Cardiac muscle cell (in vitro differentiated cells and primary cell): ENCODE results near the gene NUDT21. TPM values are rescaled to one million over a fixed set of nuclear protein-coding genes. Genes with fewer than 3 reads are reported as not detected.

Source experiments
- DNase-seq, 2 donors: peaks; one replicate each; pipeline versions ENCODE4 v3.0.0 to v3.0.0-alpha.2; 2010 to 2017; ENCODE audit warnings: low read depth in 1 of 2, low spot score in 1 of 2
- H3K27ac ChIP-seq: fragments of 200-600 bp; sonication (generic); 2 replicates; pipeline ENCODE4 v1.5.1; 2016
- H3K27me3 ChIP-seq: fragments of 200-600 bp; sonication (generic); 2 replicates; pipeline ENCODE4 v1.6.0; 2016; ENCODE audit warnings: control low read depth
- H3K36me3 ChIP-seq: fragments of 200-600 bp; sonication (generic); 2 replicates; pipeline ENCODE4 v1.5.1; 2016; ENCODE audit warnings: control low read depth
- H3K4me1 ChIP-seq: fragments of 200-600 bp; sonication (generic); 2 replicates; pipeline ENCODE4 v1.8.1; 2017; ENCODE audit warnings: low read depth, mild to moderate bottlenecking, mixed run types
- H3K4me3 ChIP-seq: fragments of 200-600 bp; sonication (generic); 2 replicates; pipeline ENCODE4 v1.5.1; 2016; ENCODE audit warnings: mild to moderate bottlenecking
- H3K9me3 ChIP-seq: fragments of 200-600 bp; sonication (generic); 2 replicates; pipeline ENCODE4 v1.5.1; 2017; ENCODE audit warnings: low read depth, mild to moderate bottlenecking, control low read depth
- CTCF ChIP-seq: IDR thresholded peaks from 2 replicates; pipeline ENCODE4 v1.5.1; 2012; ENCODE audit warnings: low read depth, mild to moderate bottlenecking, low read length
- polyA plus RNA-seq: library from polyadenylated mRNA; unstranded; fragments of >200 nt; fragmentation: Nextera tagmentation; extraction: Ambion mirVana; gene quantifications from 2 replicates; pipeline ENCODE4 v1.2.1, GENCODE V29; 2016
- total RNA-seq: library from RNA; depleted of rRNA; stranded (reverse); fragments of >200 nt; gene quantifications from 2 replicates; pipeline ENCODE4 v1.2.3, GENCODE V29; 2016

The NUDT21 gene
- total and polyA plus RNA-seq, 2 experiments from 2014 or later: 47.4 to 79.9 TPM

- TF ChIP-seq CTCF: no peak
- Histone ChIP-seq H3K4me3 (peak overlapping the region; percentile 94), H3K9me3 (no peaks in the 10 kb centered on the region), H3K27me3 (no peaks in the 10 kb centered on the region), H3K27ac (peak overlapping the region; percentile 91), H3K36me3 (no peaks in the 10 kb centered on the region), H3K4me1 (peaks cover 10% of the 10 kb centered on the region)
- peak; percentile 15 to 36 for DNase-seq
Observed at GRCh38 chr16:56424791-56425438, 26.2 kb downstream of the NUDT21 start.

DNA sequence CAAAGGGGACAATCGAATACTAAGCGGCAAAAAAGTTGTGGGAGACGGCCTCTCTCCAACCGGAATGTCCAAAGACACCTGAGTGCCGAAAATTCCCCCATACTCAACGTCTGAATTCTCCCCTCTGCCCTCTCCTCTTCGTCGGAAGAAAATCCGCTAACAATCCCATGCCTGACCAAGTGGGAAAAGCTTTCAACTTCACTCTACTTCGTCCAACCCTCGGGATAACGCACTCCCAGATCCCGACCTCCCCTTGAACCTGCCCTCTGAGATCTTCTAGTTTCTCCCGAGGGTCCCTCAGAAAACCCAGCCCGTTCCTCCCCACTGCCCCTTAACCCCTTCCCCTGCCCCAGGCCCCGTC, 26.7 kb downstream of the NUDT21 start:
- Histone ChIP-seq H3K36me3 (no peaks in the 10 kb centered on the region), H3K4me1 (peaks cover 10% of the 10 kb centered on the region), H3K27me3 (no peaks in the 10 kb centered on the region), H3K27ac (peak overlapping the region; percentile 91), H3K9me3 (no peaks in the 10 kb centered on the region), H3K4me3 (peak overlapping the region; percentile 94)
- TF ChIP-seq CTCF: no peak
- DNase-seq: peak in 1 of 2 donors; percentile 27

- H3K4me1 ChIP-seq: peaks cover 10% of the 10 kb centered on the region
- no peaks in the 10 kb centered on the region for H3K9me3 ChIP-seq
- peak overlapping the region; percentile 94 for H3K4me3 ChIP-seq
- no peaks in the 10 kb centered on the region for H3K36me3 ChIP-seq
- no peaks in the 10 kb centered on the region for H3K27me3 ChIP-seq
- peak overlapping the region; percentile 91 for H3K27ac ChIP-seq
- no peak for DNase-seq
- TF ChIP-seq CTCF: no peak
Observed at GRCh38 chr16:56423584-56424403, 27.3 kb downstream of the NUDT21 start.

- H3K36me3 ChIP-seq: no peaks in the 10 kb centered on the region
- peaks cover 10% of the 10 kb centered on the region for H3K4me1 ChIP-seq
- H3K9me3 ChIP-seq: no peaks in the 10 kb centered on the region
- no peaks in the 10 kb centered on the region for H3K27me3 ChIP-seq
- no peak overlapping the region for H3K27ac ChIP-seq
- H3K4me3 ChIP-seq: no peak overlapping the region
- no peak for TF ChIP-seq CTCF
- no peak for DNase-seq
Observed at GRCh38 chr16:56422896-56423441, 28.2 kb downstream of the NUDT21 start.

DNA sequence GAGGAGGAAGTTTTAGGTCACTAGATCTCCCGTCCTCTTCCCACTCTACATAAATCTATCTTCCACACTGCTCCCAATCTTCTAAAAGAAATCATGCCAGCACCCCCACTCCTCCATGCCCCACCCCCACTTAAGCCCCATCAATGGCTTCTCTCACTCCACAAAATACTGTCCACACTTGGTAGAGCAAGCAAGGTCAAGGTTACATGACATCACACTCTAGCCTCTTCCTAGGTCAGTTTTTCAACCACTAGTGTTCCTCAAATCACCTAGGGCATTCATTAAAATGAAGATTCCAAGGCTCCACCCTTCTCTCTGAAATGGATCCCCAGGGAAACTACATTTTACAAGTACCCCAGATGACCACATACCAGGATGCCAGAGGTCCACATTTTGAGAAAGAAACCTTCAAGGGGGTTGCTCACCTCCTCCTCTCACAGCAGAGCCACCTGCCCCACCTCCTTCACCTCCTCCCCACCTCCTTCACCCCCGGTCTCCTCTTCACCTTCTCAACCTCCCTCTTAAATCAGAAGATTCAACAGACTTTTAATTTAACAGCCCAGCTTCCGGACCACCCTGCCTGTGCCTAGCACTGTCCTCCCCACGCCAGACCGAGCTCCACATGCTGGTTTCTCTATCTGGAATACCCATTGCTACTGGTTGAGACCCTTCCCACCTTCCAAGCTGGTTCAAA, 29.0 kb downstream of the NUDT21 start:
- no peaks in the 10 kb centered on the region for H3K36me3 ChIP-seq
- no peak for TF ChIP-seq CTCF
- no peaks in the 10 kb centered on the region for H3K9me3 ChIP-seq
- H3K4me1 ChIP-seq: peaks cover 10% of the 10 kb centered on the region
- H3K4me3 ChIP-seq: no peak overlapping the region
- H3K27me3 ChIP-seq: no peaks in the 10 kb centered on the region
- DNase-seq: no peak
- H3K27ac ChIP-seq: no peak overlapping the region
